Lower leg skin (tissue), 4 donors: ENCODE data around the gene EYS. TPM values are rescaled to one million over a fixed set of nuclear protein-coding genes. Genes with fewer than 3 reads are reported as not detected.
"Not testable (repeated sequence)": the region's sequence is repeated elsewhere in the genome, so short reads cannot be mapped to it uniquely, and the experiment has no call there.

ENCODE experiments used
- DNase-seq, 2 donors: peaks; one replicate each; pipeline ENCODE4 v3.0.0-alpha.2; 2019; ENCODE audit warnings: low spot score in 2 of 2
- H3K4me3 ChIP-seq: fragments of 200-600 bp; sonication (generic); 2 replicates; pipeline ENCODE4 v1.5.1; 2017; ENCODE audit warnings: mild to moderate bottlenecking, low read depth; ENCODE audit not compliant: poor library complexity, severe bottlenecking
- POLR2A ChIP-seq, 2 donors: fragments of 450-650 bp; IDR thresholded peaks; one replicate each; pipeline ENCODE4 v1.6.1; 2016 to 2017; ENCODE audit warnings: antibody characterized with exemption in 2 of 2, mild to moderate bottlenecking in 1 of 2, moderate library complexity in 1 of 2
- WGBS, 2 donors: methylation state at CpG; one replicate each; pipeline ENCODE4 v1.1.5; 2018; 5-methylcytosine and 5-hydroxymethylcytosine counted together
- intact Hi-C: fragments of 100-400 bp; cut with DNase I; formaldehyde crosslinking; loops from one replicate; pipeline ENCODE4 v1.15.0; 2023; ENCODE audit warnings: low total_unique reads
- total RNA-seq, 4 donors: library from RNA; depleted of rRNA; stranded (reverse); fragments of >200 nt; gene quantifications; one replicate each; pipeline ENCODE4 v1.1.0, GENCODE V29; 2016
- TF ChIP-seq, protein P1 (sequence below), 3 donors: fragments of 450-650 bp; IDR thresholded peaks; one replicate each; pipeline ENCODE4 v1.5.1; 2016; ENCODE audit warnings: antibody characterized with exemption in 3 of 3, mild to moderate bottlenecking in 3 of 3, moderate library complexity in 2 of 3

Gene EYS
- total RNA-seq, 4 donors from 2014 or later: 0.04 TPM; not detected in 3

DNA sequence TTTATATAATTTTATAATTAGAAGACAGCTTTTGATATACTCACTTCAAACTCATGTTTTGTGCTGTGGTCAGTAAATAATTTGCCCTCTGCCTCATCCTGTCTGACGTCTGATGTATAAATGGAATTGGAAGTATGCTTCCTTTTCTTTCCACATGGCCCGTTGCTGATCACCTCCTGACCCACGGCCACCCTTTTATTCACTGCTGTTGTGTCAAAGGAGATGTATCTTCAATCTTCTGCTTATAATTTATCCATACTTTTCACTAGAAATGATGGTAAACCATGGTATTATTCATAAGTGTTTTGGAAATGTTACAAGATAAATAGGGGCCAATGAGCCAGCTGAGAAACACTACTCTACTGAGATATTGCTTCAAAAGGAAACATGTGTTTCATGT is 1229.6 kb downstream of the EYS start:
- intact Hi-C loops: no loop called here
- 44 to 45% methylated on average over 3 of the region's 3 CpGs for WGBS, 2 donors
- no peak for TF ChIP-seq POLR2A (IDR thresholded peaks at IDR 0.05)
- TF ChIP-seq, protein P1, sequence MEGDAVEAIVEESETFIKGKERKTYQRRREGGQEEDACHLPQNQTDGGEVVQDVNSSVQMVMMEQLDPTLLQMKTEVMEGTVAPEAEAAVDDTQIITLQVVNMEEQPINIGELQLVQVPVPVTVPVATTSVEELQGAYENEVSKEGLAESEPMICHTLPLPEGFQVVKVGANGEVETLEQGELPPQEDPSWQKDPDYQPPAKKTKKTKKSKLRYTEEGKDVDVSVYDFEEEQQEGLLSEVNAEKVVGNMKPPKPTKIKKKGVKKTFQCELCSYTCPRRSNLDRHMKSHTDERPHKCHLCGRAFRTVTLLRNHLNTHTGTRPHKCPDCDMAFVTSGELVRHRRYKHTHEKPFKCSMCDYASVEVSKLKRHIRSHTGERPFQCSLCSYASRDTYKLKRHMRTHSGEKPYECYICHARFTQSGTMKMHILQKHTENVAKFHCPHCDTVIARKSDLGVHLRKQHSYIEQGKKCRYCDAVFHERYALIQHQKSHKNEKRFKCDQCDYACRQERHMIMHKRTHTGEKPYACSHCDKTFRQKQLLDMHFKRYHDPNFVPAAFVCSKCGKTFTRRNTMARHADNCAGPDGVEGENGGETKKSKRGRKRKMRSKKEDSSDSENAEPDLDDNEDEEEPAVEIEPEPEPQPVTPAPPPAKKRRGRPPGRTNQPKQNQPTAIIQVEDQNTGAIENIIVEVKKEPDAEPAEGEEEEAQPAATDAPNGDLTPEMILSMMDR (IDR thresholded peaks at IDR 0.05): no peak
- no peak for DNase-seq
- H3K4me3 ChIP-seq: no peak overlapping the region

DNA sequence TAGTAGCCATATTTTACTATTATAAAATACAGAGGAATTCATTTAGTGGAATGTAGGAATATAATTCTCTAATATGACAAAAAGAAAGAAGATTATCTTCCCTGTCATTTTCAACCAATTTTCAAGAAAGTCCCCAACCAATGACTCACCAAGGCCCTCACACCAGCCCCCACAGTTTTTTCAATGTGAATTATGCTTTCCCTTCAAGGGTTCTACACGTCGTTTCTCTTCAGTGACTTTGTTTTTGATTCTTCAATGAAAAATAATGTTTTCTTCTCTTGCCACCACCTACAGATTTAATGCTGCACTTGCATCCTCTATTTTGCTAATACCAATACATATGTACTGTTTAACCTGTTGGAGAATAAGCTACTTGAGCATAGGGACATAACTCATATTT is 1230.1 kb downstream of the EYS start:
- no peak for DNase-seq
- TF ChIP-seq POLR2A (IDR thresholded peaks at IDR 0.05): no peak
- TF ChIP-seq, protein P1 (IDR thresholded peaks at IDR 0.05): no peak
- 18 to 23% methylated on average over 2 of the region's 2 CpGs for WGBS, 2 donors
- H3K4me3 ChIP-seq: no peak overlapping the region
- intact Hi-C loops: no loop called here

DNA sequence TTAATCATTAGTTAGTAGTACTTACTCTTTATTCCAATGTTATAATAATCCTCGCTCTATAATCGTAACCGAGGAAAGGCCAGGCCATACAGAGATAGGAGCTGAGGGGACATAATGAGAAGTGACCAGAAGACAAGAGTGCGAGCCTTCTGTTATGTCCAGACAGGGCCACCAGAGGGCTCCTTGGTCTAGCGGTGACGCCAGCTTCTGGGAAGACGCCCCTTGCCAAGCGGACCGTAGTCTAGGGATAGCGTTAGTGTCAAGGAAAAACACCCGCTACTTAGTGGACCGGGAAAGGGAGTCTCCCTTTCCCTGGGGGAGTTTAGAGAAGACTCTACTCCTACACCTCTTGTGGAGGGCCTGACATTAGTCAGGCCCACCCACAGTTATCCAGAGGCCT is 1237.6 kb downstream of the EYS start:
- H3K4me3 ChIP-seq, DNase-seq, intact Hi-C loops: not testable (repeated sequence)
- 79 to 84% methylated on average over 12 of the region's 12 CpGs for WGBS, 2 donors

DNA sequence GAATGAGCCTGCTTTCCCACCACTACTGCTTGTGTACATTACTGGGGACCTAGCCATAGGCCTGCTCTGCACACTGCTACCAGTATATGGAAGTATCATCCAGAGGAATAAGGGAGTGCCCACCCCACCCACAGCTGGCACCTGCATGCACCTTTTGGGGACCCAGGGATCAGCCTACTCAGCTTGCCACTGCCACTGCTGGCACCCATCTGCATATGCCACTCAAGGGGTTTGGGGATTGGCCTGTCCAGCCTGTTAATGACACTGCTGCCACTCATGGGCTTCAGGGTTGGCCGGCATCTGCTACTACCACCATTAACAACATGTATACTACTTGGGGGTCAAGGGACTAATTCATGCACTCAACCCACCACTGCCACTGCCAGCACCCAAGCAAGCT is 1239.4 kb downstream of the EYS start:
- TF ChIP-seq, protein P1 (IDR thresholded peaks at IDR 0.05): no peak
- no peak for TF ChIP-seq POLR2A (IDR thresholded peaks at IDR 0.05)
- intact Hi-C loops: no loop called here
- H3K4me3 ChIP-seq: no peak overlapping the region
- no peak for DNase-seq
- 100% methylated on average over 1 of the region's 1 CpG for WGBS, 2 donors

DNA sequence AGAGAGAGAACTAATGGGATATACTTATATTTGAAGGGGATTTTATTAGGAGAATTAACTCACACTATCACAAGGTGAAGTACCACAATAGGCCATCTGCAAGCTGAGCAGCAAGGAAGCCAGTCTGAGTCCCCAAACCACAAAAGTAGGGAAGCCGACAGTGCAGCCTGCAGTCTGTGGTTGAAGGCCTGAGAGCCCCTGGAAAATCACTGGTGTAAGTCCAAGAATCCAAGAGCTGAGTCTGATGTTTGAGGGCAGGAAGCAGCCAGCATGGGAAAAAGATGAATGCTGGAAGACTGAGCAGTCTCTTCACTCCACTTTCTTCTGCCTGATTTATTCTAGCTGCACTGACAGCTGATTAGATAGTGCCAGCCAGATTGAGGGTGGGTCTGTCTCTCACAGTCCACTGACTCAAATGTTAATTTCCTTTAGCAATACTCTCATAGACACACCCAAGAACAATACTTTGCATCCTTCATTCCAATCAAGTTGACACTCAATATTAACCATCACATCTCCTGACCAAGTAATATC is 1247.5 kb downstream of the EYS start:
- TF ChIP-seq, protein P1 (IDR thresholded peaks at IDR 0.05): no peak
- 59 to 61% methylated on average over 1 of the region's 1 CpG for WGBS, 2 donors
- intact Hi-C loops: no loop called here
- H3K4me3 ChIP-seq: no peak overlapping the region
- DNase-seq: no peak

DNA sequence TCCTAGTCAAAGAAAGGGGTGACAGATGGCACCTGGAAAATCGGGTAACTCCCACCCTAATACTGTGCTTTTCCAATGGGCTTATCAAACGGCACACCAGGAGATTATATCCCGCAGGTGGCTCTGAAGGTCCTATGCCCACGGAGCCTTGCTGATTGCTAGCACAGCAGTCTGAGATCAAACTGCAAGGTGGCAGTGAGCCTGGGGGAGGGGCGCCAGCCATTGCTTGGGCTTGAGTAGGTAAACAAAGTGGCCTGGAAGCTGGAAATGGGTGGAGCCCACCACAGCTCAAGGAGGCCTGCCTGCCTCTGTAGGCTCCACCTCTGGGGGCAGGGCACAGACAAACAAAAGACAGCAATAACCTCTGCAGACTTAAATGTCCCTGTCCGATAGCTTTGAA is 1258.9 kb downstream of the EYS start:
- 93 to 95% methylated on average over 6 of the region's 6 CpGs for WGBS, 2 donors
- H3K4me3 ChIP-seq, intact Hi-C loops, DNase-seq: not testable (repeated sequence)

DNA sequence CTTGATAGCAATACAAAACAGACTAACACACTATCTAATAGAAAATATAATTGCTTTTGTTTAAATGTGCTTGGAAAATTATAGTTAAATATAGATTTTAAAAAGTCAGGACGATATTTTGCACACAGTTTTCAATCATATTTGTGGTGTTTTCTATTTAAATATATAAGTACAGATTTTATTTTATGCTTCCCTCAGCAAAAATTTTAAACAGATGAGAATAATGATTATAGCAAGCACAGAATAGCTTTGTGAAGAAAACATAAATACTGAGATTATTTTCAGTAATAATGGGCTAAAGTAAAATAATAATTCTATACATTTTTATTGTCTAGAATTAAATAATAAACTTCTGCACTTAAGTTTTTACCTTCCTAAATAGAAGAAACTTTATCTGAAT is 1262.0 kb downstream of the EYS start:
- WGBS, 2 donors: 62 to 63% methylated on average over 1 of the region's 1 CpG
- TF ChIP-seq, protein P1 (IDR thresholded peaks at IDR 0.05): no peak
- no peak for TF ChIP-seq POLR2A (IDR thresholded peaks at IDR 0.05)
- intact Hi-C loops: no loop called here
- DNase-seq: no peak
- no peak overlapping the region for H3K4me3 ChIP-seq
